CD14-positive monocyte (primary cell): Measurements from ENCODE around the gene SKIL. TPM values are rescaled to one million over a fixed set of nuclear protein-coding genes. Genes with fewer than 3 reads are reported as not detected.
"Not testable (repeated sequence)": the region's sequence is repeated elsewhere in the genome, so short reads cannot be mapped to it uniquely, and the experiment has no call there.

Experiments
- DNase-seq, 3 donors: peaks; one replicate each; pipeline ENCODE4 v3.0.0-alpha.2; 2011 to 2022
- H2AFZ ChIP-seq: 2 replicates; pipeline ENCODE4 v1.6.0; 2012; ENCODE audit warnings: mild to moderate bottlenecking, low read depth, low read length, inconsistent platforms; ENCODE audit not compliant: insufficient read depth, poor library complexity, severe bottlenecking
- H3K27ac ChIP-seq, 2 donors: 1 replicate in 1 of 2; 2 replicates in 1 of 2; pipeline ENCODE4 v1.5.1; 2012 to 2013; ENCODE audit warnings: low read length in 2 of 2, control low read depth in 1 of 2, inconsistent platforms in 1 of 2, low read depth in 1 of 2, mild to moderate bottlenecking in 1 of 2
- H3K27me3 ChIP-seq, 2 donors: one replicate each; pipeline versions ENCODE4 v1.6.0 to v1.6.1; 2011 to 2013; ENCODE audit warnings: low read length in 2 of 2; ENCODE audit not compliant: control insufficient read depth in 2 of 2, insufficient read depth in 2 of 2
- H3K36me3 ChIP-seq, 2 donors: replicated peaks in 1 of 2; 1 replicate in 1 of 2; 2 replicates in 1 of 2; pipeline versions ENCODE4 v1.5.1 to v1.6.1; 2012 to 2013; ENCODE audit warnings: low read length in 2 of 2, control low read depth in 1 of 2, inconsistent platforms in 1 of 2, mild to moderate bottlenecking in 1 of 2; ENCODE audit not compliant: insufficient read depth in 2 of 2, control insufficient read depth in 1 of 2
- H3K4me1 ChIP-seq, 2 donors: 1 replicate in 1 of 2; 2 replicates in 1 of 2; pipeline versions ENCODE4 v1.5.1 to v1.6.1; 2012 to 2013; ENCODE audit warnings: low read length in 2 of 2, control low read depth in 1 of 2, inconsistent platforms in 1 of 2, mild to moderate bottlenecking in 1 of 2, moderate library complexity in 1 of 2; ENCODE audit not compliant: insufficient read depth in 2 of 2, control insufficient read depth in 1 of 2
- H3K4me2 ChIP-seq: replicated peaks from 2 replicates; pipeline ENCODE3; 2012; ENCODE audit warnings: low read length, moderate library complexity, mild to moderate bottlenecking; ENCODE audit not compliant: poor library complexity, severe bottlenecking; ENCODE audit errors: extremely low read depth
- H3K4me3 ChIP-seq, 3 experiments: fragments of 200-600 bp in 1 of 3; sonication (generic) in 1 of 3; replicated peaks in 1 of 3; 1 replicate in 2 of 3; 2 replicates in 1 of 3; pipeline ENCODE4 v1.5.1; 2011 to 2013; ENCODE audit warnings: low read length in 3 of 3, mild to moderate bottlenecking in 3 of 3, control low read depth in 2 of 3, low read depth in 2 of 3, inconsistent platforms in 1 of 3, moderate library complexity in 1 of 3
- H3K79me2 ChIP-seq: 2 replicates; pipeline ENCODE4 v1.6.0; 2012; ENCODE audit warnings: mild to moderate bottlenecking, control low read depth, inconsistent platforms, low read length, moderate library complexity; ENCODE audit not compliant: insufficient read depth
- H3K9ac ChIP-seq: 2 replicates; pipeline ENCODE4 v1.6.0; 2017; ENCODE audit warnings: low read length, mild to moderate bottlenecking; ENCODE audit not compliant: insufficient read depth, poor library complexity, severe bottlenecking
- H3K9me3 ChIP-seq, 2 donors: replicated peaks in 1 of 2; 1 replicate in 1 of 2; 2 replicates in 1 of 2; pipeline versions ENCODE4 v1.5.1 to v1.6.1; 2012 to 2013; ENCODE audit warnings: low read length in 2 of 2, control low read depth in 1 of 2; ENCODE audit not compliant: control insufficient read depth in 1 of 2, insufficient read depth in 1 of 2
- H4K20me1 ChIP-seq: 2 replicates; pipeline ENCODE4 v1.6.0; 2012; ENCODE audit warnings: mild to moderate bottlenecking, low read length, control low read depth, moderate library complexity; ENCODE audit not compliant: insufficient read depth
- H3K27ac Mint-ChIP-seq, 7 donors: one replicate each; pipeline ENCODE4 v1.8.0; 2020; ENCODE audit warnings: mild to moderate bottlenecking in 7 of 7, mixed read lengths in 7 of 7, moderate library complexity in 6 of 7, inconsistent platforms in 2 of 7
- H3K27me3 Mint-ChIP-seq, 3 donors: one replicate each; pipeline ENCODE4 v1.8.0; 2021 to 2022; ENCODE audit warnings: low read depth in 3 of 3, mild to moderate bottlenecking in 3 of 3, mixed read lengths in 3 of 3, moderate library complexity in 3 of 3, inconsistent platforms in 1 of 3
- H3K36me3 Mint-ChIP-seq, 2 donors: one replicate each; pipeline ENCODE4 v1.8.0; 2020; ENCODE audit warnings: mixed read lengths in 2 of 2, inconsistent platforms in 1 of 2, mild to moderate bottlenecking in 1 of 2
- H3K4me1 Mint-ChIP-seq: one replicate; pipeline ENCODE4 v1.8.0; 2020; ENCODE audit warnings: mild to moderate bottlenecking, mixed read lengths
- H3K4me3 Mint-ChIP-seq, 2 donors: one replicate each; pipeline ENCODE4 v1.8.0; 2020; ENCODE audit warnings: mild to moderate bottlenecking in 2 of 2, mixed read lengths in 2 of 2, moderate library complexity in 1 of 2
- H3K9me3 Mint-ChIP-seq, 7 donors: one replicate each; pipeline ENCODE4 v1.8.0; 2020 to 2022; ENCODE audit warnings: mixed read lengths in 7 of 7, mild to moderate bottlenecking in 6 of 7, moderate library complexity in 6 of 7, inconsistent platforms in 2 of 7
- CTCF ChIP-seq: fragments of 200-600 bp; IDR thresholded peaks from one replicate; pipeline ENCODE4 v1.8.0; 2022; ENCODE audit warnings: antibody characterized with exemption, mild to moderate bottlenecking
- WGBS: methylation state at CpG from one replicate; pipeline ENCODE4 v1.1.5; 2013; ENCODE audit warnings: missing lambda C conversion rate; ENCODE audit not compliant: insufficient coverage; 5-methylcytosine and 5-hydroxymethylcytosine counted together
- intact Hi-C, 2 donors: fragments of 100-400 bp; cut with micrococcal nuclease; formaldehyde crosslinking; loops; one replicate each; pipeline versions ENCODE4 v1.15.0 to v1.15.1; 2023
- polyA plus RNA-seq, 3 donors: library from polyadenylated mRNA; depleted of rRNA in 1 of 3; unstranded in 2 of 3; stranded (reverse) in 1 of 3; fragments of 300-500 nt in 2 of 3; fragments of >200 nt in 1 of 3; fragmentation: Illumina TruSeq in 2 of 3; gene quantifications; 1 replicate in 2 of 3; 2 replicates in 1 of 3; pipeline ENCODE4 v1.2.3, GENCODE V29; 2012 to 2021

SKIL gene
- polyA plus RNA-seq, 3 donors, result 7.5 to 13.4 (median 9.2) TPM

GRCh38 chr3:170343859-170344258 lies 13.7 kb upstream of the SKIL start:
- intact Hi-C loops, H3K4me3 Mint-ChIP-seq, H3K4me3 ChIP-seq, H4K20me1 ChIP-seq, DNase-seq, H3K27me3 ChIP-seq, H3K79me2 ChIP-seq, H3K27ac ChIP-seq, H3K27ac Mint-ChIP-seq, H3K4me2 ChIP-seq, H3K4me1 ChIP-seq, H3K36me3 Mint-ChIP-seq, H3K36me3 ChIP-seq, H3K9ac ChIP-seq, H2AFZ ChIP-seq, H3K9me3 ChIP-seq, H3K4me1 Mint-ChIP-seq, H3K27me3 Mint-ChIP-seq: not testable (repeated sequence)
- peaks cover under 1 to 14% (median 7%) of the 10 kb centered on the region in 7 donors for H3K9me3 Mint-ChIP-seq
- 100% methylated on average over 3 of the region's 6 CpGs for WGBS

GRCh38 chr3:170344971-170345370 lies 12.5 kb upstream of the SKIL start:
- H3K4me2 ChIP-seq, result no peak overlapping the region
- H4K20me1 ChIP-seq, result no peaks in the 10 kb centered on the region
- H3K36me3 ChIP-seq, result no peaks in the 10 kb centered on the region
- 78% methylated on average over 3 of the region's 4 CpGs for WGBS
- Mint-ChIP-seq H3K4me1 (peaks cover 3% of the 10 kb centered on the region), H3K36me3 (no peaks in the 10 kb centered on the region), H3K9me3 (peaks cover 0 to 7% (median under 1%) of the 10 kb centered on the region in 7 donors), H3K27me3 (peaks cover 0 to 5% (median 2%) of the 10 kb centered on the region in 3 donors), H3K4me3 (no peak overlapping the region), H3K27ac (no peak overlapping the region)
- H3K9ac ChIP-seq, result no peak overlapping the region
- no peaks in the 10 kb centered on the region for H3K9me3 ChIP-seq
- intact Hi-C loops, result no loop called here
- H3K4me3 ChIP-seq, result no peak overlapping the region
- H3K4me1 ChIP-seq, result no peaks in the 10 kb centered on the region
- no peak overlapping the region for H2AFZ ChIP-seq
- no peaks in the 10 kb centered on the region for H3K27me3 ChIP-seq
- H3K79me2 ChIP-seq, result no peaks in the 10 kb centered on the region
- TF ChIP-seq CTCF, result no peak
- H3K27ac ChIP-seq, result no peak overlapping the region
- DNase-seq, result no peak
